NT2/D1 (cell line): ENCODE data around the gene MAP2K4.

Experiments used
- SUZ12 ChIP-seq: IDR thresholded peaks from 2 replicates; pipeline ENCODE4 v1.6.1; 2011; ENCODE audit not compliant: insufficient read length, insufficient read depth; ENCODE audit errors: extremely low read depth
- YY1 ChIP-seq: IDR thresholded peaks from 2 replicates; pipeline ENCODE4 v1.6.1; 2011; ENCODE audit not compliant: insufficient read length, insufficient read depth
- ZNF274 ChIP-seq: IDR thresholded peaks from 2 replicates; pipeline ENCODE4 v1.6.1; 2011; ENCODE audit warnings: mild to moderate bottlenecking, low read depth, low read length

DNA sequence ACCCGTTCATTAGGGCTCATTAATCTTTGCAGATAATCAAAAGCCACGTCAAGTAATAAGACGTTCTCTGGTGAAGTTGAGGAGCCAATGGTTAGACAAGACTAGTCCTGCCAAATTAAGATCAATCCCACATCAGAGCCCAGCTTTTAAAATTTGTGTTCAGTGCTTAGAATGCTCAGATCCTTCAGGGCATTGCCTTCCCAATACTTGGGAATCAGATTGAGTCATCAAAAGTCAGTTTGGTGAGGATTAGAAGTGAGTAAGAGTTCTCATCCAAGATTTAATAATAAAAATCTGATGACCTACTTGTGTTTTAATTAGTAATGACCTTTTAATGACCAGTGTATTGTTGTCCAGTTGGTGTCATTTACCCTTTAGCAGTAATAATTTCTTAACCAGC is 19.8 kb downstream of the MAP2K4 start:
- TF ChIP-seq ZNF274 (no peak), SUZ12 (no peak), YY1 (no peak)
